ENCODE data around the gene PIK3R2.
"Not testable (repeated sequence)": the region's sequence is repeated elsewhere in the genome, so short reads cannot be mapped to it uniquely, and the experiment has no call there.

The PIK3R2 gene

GRCh38 chr19:18203408-18203862, 50.5 kb downstream of the PIK3R2 start:
- Histone ChIP-seq H3K9me3 (ENCODE audit: control insufficient read depth, insufficient read depth, low read length) (no peaks in the 10 kb centered on the region), H3K9ac (ENCODE audit: low read depth, low read length) (peak overlapping the region; percentile 89), H3K4me1 (ENCODE audit: insufficient read depth, low read length) (no peaks in the 10 kb centered on the region; the same call in 1 of the 2 replicates), H3K36me3 (ENCODE audit: insufficient read depth, low read length) (no peaks in the 10 kb centered on the region)

GRCh38 chr19:18203863-18204393, 51.0 kb downstream of the PIK3R2 start, which contains the start of gene RAB3A:
Gene RAB3A, minus strand, starts transcription at chr19:18204042. Its CDS starts 1,302 bp downstream, at chr19:18202740.
- H3K4me1 ChIP-seq (ENCODE audit: insufficient read depth, low read length) = no peaks in the 10 kb centered on the region; the same call in 1 of the 2 replicates
- H3K9me3 ChIP-seq (ENCODE audit: control insufficient read depth, insufficient read depth, low read length) = no peaks in the 10 kb centered on the region
- H3K36me3 ChIP-seq (ENCODE audit: insufficient read depth, low read length) = no peaks in the 10 kb centered on the region
- H3K9ac ChIP-seq (ENCODE audit: low read depth, low read length) = peak within 1 kb of the TSS; percentile 89

DNA sequence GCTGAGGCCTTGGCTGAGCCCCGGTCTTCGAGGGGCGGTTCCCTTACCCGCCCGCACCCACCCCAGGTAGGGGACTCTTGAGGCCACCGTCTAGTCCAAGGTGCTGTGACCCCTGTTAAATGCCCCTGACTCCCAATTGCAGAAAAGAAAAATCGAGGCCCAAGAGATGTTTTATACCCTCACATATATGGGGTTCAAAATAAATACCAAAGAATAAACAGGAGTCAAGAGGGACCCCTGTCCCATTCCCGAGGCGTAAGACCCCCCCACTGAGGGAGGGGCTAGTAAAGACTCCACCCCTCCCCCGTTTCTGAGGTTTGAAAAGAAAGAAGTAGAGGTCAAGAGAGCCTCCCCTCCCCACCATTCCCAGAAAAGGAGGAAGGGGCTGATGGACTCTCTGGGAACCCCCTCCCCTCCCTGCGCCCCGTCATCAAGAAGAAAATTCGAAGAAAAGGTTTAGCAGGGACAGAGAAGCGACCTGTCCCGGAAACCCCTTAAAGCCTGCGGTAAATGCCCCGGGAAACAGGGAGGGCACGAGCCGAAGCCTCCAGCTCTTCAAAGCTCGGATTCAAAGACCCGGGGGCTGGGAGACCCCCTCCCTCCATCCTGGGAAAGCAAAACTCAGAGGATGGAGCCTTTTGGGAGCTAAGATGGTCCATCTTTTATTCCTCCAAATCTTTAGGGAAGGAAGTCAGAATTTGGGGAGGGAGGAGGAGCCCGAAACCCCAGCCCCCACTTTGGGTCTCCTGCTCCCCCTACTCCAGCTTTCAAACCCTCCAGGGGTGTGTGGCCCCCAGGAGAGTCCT, 51.6 kb downstream of the PIK3R2 start:
- Histone ChIP-seq H3K9me3 (ENCODE audit: control insufficient read depth, insufficient read depth, low read length) (no peaks in the 10 kb centered on the region), H3K36me3 (ENCODE audit: insufficient read depth, low read length) (no peaks in the 10 kb centered on the region), H3K9ac (ENCODE audit: low read depth, low read length) (peak overlapping the region; percentile 78), H3K4me1 (ENCODE audit: insufficient read depth, low read length) (no peaks in the 10 kb centered on the region; the same call in 1 of the 2 replicates)

DNA sequence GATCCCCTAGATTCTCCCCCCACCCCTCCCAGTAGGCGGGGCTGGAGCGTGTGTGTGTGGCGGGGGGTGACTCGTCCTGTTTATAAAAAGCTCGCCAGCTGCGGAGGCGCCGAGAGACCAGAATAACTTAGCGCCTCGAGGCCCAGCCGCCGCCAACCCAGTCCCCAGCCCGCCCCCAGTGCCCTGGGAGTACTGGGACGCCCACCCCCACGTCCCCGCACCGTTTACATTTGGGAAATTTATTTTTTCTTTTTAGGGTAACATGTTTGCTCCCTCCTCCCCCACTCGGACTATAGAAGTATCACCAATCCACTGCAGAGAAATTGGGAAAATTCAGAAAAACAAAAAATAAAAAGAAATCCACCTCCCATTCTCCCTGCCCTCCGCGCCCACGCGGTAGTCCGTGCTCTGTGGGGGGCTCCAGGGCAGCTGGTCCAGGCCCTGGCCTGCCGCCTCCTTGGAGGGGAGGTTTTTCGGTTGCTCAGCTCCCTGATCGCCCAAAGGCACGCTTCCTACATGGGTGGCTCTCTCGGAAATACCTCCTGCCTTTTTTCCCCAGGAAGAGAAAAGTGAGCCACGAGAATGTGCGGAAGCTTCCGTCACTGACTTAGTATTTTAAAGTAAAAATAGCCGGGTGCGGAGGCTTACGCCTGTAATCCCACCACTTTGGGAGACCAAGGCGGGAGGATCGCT, 52.4 kb downstream of the PIK3R2 start:
- H3K9ac ChIP-seq (ENCODE audit: low read depth, low read length) = peak overlapping the region; percentile 78
- H3K4me1 ChIP-seq (ENCODE audit: insufficient read depth, low read length) = no peaks in the 10 kb centered on the region; the same call in 1 of the 2 replicates
- no peaks in the 10 kb centered on the region for H3K36me3 ChIP-seq (ENCODE audit: insufficient read depth, low read length)
- H3K9me3 ChIP-seq (ENCODE audit: control insufficient read depth, insufficient read depth, low read length) = no peaks in the 10 kb centered on the region

- Histone ChIP-seq H3K4me1 (ENCODE audit: insufficient read depth, low read length) (no peaks in the 10 kb centered on the region; the same call in 1 of the 2 replicates), H3K9ac (ENCODE audit: low read depth, low read length) (peak overlapping the region; percentile 78), H3K9me3 (ENCODE audit: control insufficient read depth, insufficient read depth, low read length) (no peaks in the 10 kb centered on the region), H3K36me3 (ENCODE audit: insufficient read depth, low read length) (no peaks in the 10 kb centered on the region)
Observed at GRCh38 chr19:18206018-18206417, 53.1 kb downstream of the PIK3R2 start.

DNA sequence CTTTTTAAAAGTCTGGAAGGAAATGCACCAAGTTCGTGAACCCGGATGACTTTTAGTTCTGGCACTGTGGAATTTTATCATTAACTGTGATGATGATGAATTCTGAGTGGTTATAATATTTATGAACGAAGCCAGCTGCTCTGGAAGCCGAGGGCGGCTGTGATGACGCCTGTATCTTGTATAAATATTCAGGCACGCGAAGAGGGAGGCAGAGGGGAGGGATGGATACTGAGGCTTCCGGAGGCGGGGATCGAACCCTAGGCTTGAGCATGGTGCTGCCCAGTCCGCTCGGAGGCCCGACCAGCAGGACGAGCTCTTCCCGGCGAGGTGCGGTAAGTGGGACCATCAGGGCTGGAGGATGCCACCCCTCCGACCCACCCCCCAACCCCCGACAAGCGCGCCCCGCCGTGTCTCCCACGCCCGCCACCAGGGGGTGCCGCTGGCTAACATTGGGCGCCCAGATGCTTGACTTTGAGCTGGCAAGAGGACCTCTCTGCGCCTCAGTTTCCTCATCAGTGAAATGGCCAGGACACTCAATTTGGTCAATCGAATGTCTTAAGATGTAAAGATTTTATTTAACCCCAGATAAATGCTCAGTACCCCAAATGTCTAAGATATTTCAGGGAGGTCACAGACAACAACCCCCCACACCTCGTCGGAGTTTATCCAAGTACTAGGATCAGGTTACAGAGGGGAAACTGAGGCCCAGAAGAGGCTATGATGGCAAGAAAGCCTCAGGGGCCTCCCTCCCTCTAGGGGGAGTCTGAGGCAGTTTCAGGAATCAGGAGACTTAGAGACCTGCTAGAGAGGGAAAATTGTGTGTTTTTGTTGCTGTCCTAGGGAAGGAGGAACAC, 55.4 kb downstream of the PIK3R2 start:
- Histone ChIP-seq H3K36me3 (ENCODE audit: insufficient read depth, low read length) (no peaks in the 10 kb centered on the region), H3K4me1 (ENCODE audit: insufficient read depth, low read length) (no peaks in the 10 kb centered on the region; the same call in 1 of the 2 replicates), H3K9ac (ENCODE audit: low read depth, low read length) (peak overlapping the region; percentile 15; the same call in 1 of the 2 replicates), H3K9me3 (ENCODE audit: control insufficient read depth, insufficient read depth, low read length) (no peaks in the 10 kb centered on the region)

GRCh38 chr19:18209912-18210311, 56.9 kb downstream of the PIK3R2 start:
- H3K9ac ChIP-seq (ENCODE audit: low read depth, low read length); H3K4me1 ChIP-seq (ENCODE audit: insufficient read depth, low read length); H3K9me3 ChIP-seq (ENCODE audit: control insufficient read depth, insufficient read depth, low read length); H3K36me3 ChIP-seq (ENCODE audit: insufficient read depth, low read length): not testable (repeated sequence)

DNA sequence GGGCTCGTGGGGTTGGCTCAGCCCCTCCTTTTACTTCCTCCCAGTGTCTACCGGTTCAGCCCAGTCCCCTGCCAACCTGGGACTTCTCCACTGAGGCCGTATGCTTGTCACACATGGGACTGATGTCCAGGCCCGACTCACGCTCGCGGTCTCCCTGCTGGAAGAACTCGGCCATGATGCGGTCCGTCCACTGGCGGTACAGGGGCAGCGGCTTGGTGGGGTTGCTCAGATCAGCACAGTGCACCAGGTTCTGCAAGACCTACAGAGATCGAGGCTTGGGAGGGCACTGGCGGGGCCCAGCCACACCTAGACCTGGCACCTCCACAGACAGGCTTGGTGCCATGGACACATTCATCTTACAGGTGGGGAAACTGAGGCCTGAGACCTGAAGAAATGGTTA, 58.7 kb downstream of the PIK3R2 start:
- Histone ChIP-seq H3K9ac (ENCODE audit: low read depth, low read length) (no peak overlapping the region), H3K4me1 (ENCODE audit: insufficient read depth, low read length) (no peaks in the 10 kb centered on the region), H3K9me3 (ENCODE audit: control insufficient read depth, insufficient read depth, low read length) (no peaks in the 10 kb centered on the region), H3K36me3 (ENCODE audit: insufficient read depth, low read length) (no peaks in the 10 kb centered on the region)

- Histone ChIP-seq H3K9ac (ENCODE audit: low read depth, low read length) (no peak overlapping the region), H3K4me1 (ENCODE audit: insufficient read depth, low read length) (no peaks in the 10 kb centered on the region), H3K36me3 (ENCODE audit: insufficient read depth, low read length) (no peaks in the 10 kb centered on the region)
Observed at GRCh38 chr19:18214779-18215433, 61.9 kb downstream of the PIK3R2 start.

DNA sequence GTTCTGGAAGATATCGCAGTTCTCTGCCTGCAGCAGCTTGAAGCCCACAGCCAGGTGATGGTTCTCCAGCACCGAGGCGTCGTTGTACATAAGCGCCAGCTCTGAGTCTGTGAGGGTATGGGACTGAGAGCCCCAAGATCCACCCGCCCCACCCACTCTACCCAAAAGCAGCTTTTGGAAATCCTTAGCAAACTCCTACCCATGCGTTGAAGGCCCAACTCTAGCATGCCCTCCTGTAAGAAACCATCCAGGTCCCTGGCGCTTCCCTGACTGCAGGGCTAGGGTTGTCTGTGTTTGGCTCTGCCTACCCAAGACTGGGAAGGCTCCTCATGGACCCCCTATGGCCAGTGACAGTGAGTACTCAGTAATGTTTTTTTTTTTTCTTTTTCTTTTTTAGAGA, 63.8 kb downstream of the PIK3R2 start:
- H3K9ac ChIP-seq (ENCODE audit: low read depth, low read length) = no peak overlapping the region
- H3K36me3 ChIP-seq (ENCODE audit: insufficient read depth, low read length) = no peaks in the 10 kb centered on the region
- no peaks in the 10 kb centered on the region for H3K4me1 ChIP-seq (ENCODE audit: insufficient read depth, low read length)
- no peaks in the 10 kb centered on the region for H3K9me3 ChIP-seq (ENCODE audit: control insufficient read depth, insufficient read depth, low read length)

More at GRCh38 chr19:18214779-18215433, 61.9 kb downstream of the PIK3R2 start:
- no peaks in the 10 kb centered on the region for H3K9me3 ChIP-seq (ENCODE audit: control insufficient read depth, insufficient read depth, low read length)

DNA sequence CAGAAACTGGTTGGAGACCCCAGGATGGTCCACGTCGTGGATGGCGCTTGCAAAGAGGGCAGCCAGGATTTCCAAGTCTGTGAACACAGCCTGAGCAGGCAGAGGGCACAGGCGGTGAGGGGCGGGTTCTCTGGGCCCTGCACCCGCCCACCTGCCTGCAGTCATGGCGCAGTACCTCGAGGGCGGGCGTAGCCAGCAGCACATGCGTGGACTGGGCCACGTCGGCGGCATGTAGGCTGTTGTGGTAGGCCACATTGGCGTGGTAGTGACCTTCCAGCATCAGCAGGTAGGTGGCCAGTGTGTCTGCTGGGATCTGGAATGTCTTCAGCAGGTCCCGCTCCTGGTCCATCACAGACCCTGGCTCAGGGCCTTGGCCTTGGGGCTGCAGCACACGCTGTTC, 65.2 kb downstream of the PIK3R2 start:
- no peaks in the 10 kb centered on the region for H3K36me3 ChIP-seq (ENCODE audit: insufficient read depth, low read length)
- no peak overlapping the region for H3K9ac ChIP-seq (ENCODE audit: low read depth, low read length)
- H3K9me3 ChIP-seq (ENCODE audit: control insufficient read depth, insufficient read depth, low read length) = no peaks in the 10 kb centered on the region
- no peaks in the 10 kb centered on the region; the same call in 1 of the 2 replicates for H3K4me1 ChIP-seq (ENCODE audit: insufficient read depth, low read length)

- Histone ChIP-seq H3K9ac (ENCODE audit: low read depth, low read length) (no peak overlapping the region), H3K4me1 (ENCODE audit: insufficient read depth, low read length) (no peaks in the 10 kb centered on the region; the same call in 1 of the 2 replicates), H3K9me3 (ENCODE audit: control insufficient read depth, insufficient read depth, low read length) (no peaks in the 10 kb centered on the region), H3K36me3 (ENCODE audit: insufficient read depth, low read length) (no peaks in the 10 kb centered on the region)
Observed at GRCh38 chr19:18218600-18218999, 65.6 kb downstream of the PIK3R2 start.
